ENCODE results near the gene FN3KRP.
A peak's percentile ranks its signal among the peaks of the same experiment; 100 is the strongest.

The FN3KRP gene, protein sequence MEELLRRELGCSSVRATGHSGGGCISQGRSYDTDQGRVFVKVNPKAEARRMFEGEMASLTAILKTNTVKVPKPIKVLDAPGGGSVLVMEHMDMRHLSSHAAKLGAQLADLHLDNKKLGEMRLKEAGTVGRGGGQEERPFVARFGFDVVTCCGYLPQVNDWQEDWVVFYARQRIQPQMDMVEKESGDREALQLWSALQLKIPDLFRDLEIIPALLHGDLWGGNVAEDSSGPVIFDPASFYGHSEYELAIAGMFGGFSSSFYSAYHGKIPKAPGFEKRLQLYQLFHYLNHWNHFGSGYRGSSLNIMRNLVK

DNA sequence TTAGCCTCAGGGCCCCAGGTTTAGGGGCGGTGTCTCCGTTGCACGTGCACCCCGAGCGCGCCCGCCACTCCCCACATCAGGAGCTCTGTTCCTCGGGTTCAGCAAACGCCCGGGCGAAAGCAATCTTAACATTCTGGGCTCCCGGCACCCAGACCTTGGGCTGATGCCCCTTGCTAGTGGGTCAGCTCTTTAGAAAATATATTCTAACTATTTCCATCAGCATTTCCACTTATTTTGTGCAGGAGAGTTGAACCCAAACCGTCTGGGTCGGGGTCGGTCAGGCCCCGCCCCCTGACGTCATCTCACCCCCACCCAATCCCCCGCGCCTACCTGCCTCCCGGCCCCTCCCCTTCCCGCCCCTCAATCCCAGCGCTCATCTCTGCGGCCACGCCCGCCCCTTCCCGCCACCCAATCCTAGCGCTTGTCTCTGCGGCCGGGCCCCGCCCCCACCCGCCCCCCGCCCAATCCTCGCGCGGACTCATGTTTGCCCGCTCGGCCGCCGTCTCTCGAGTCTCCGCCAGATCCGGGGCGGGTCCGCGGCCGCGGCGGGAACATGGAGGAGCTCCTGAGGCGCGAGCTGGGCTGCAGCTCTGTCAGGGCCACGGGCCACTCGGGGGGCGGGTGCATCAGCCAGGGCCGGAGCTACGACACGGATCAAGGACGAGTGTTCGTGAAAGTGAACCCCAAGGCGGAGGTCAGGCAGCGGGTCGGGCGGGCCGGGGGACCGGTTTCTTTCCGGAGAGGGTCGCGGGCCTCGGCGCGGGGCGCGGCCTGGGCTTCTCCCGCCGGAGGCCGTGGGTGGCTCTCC lies at the start of gene FN3KRP:
TSS of gene FN3KRP (plus strand) at position 504 of the 808 bp plus-strand sequence. CDS start at position 554, 50 bp downstream.
- DNase-seq (ENCODE audit: low spot score) = peak; percentile 94

DNA sequence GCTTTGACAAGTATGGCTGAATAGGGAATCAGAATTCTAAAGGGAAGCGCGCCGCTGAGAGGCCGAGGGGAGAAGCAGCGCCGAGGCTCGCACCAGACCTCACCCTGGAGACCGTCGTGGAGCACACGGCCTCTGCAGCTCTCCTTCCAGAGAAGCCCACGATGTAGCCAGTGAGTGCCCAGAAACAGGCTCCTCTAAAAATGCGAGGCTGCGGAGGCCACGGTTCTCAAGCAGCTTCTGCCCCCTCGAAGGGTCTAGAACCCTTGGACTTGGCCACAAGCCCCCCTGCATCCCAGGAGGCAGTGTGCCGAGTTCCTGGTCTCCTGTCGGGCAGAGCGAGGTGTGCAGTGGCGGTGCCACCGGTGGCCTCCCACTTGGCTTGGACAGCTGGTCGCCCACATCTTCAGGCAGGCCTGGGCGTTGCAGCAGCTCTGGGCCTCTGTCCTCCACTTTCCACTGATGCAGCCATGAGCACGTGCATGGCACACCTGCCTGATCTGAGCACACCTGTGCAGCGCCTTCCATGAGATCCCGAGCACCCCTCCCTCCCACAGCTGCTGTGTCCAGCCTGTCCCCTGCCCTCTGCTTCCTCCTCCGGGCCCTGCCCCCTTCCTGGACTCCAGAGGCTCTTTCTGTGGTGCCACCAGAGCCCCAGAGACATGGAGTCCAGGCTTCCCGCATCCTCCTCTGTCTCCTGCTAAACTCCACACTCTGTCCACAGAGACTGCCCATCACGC lies 49.4 kb upstream of the FN3KRP start:
- no peak for DNase-seq (ENCODE audit: low spot score)

DNA sequence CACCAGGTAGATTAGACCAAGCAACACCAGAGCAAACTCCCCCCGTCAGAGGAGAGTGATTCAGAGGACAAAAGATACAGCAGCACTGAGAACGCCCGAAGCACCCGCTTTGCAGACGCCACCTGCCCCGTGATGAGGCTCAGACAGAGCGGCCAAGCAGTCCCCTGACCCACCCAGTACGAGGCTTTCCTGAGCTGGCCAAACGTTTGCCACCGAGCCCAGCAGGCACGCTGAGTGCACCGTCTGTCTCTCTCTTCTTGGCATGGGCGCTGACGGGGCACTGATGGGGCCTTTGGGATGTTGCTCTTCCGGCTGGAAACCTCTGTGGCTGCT lies 48.9 kb upstream of the FN3KRP start:
- no peak for DNase-seq (ENCODE audit: low spot score)

DNA sequence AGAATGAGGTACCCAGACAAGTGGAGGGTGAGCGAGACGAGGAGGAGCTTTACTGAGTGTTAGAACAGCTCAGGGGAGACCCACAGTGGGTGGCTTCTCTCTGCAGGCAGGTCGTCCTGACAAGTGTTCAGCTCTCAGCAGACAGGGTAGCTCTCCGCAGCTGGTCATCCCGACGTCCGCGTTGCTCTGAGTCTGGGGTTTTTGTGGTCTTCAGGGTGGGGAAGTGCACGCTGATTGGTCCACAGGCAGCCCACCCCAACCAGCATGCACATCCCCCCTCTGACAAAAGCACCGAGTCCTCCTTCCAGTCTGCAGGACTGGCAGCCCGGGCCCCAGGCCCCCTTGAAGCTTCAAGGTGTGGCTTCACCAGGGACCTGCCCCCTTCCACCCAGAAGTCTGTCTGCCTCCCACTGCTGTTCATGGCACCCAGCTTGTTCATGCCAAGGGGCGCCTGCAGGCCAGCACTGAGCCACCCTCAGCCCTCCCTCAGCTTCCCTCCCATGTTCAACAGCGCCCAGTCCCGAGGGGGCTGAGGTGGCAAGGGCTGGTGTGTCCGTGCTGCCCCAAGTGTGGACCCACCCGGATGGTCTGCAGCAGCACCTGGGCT lies 48.4 kb upstream of the FN3KRP start:
- no peak for DNase-seq (ENCODE audit: low spot score)

DNA sequence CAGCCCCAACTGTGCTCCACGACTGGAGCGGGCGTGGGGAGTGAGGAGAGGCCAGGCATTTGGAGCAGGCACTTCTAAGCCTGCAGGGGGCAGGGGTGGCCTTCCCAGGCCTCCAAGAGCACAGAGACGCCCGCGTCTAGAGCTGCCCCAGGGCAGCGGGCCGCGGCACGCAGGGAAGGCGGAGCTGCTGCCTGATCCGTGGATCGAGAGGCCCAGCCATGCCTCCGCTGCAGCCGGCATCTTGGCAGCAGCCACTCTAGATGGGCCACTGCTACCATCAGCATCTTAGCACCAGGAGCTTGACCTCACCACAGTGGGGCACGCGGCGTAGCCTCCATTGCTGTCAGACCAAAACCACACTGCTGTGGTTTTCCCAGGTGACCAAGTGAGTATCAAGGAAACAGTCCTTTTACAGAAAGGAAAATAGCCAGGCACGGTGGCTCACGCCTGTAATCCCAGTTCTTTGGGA lies 47.8 kb upstream of the FN3KRP start:
- DNase-seq (ENCODE audit: low spot score) = peak; percentile 74

DNA sequence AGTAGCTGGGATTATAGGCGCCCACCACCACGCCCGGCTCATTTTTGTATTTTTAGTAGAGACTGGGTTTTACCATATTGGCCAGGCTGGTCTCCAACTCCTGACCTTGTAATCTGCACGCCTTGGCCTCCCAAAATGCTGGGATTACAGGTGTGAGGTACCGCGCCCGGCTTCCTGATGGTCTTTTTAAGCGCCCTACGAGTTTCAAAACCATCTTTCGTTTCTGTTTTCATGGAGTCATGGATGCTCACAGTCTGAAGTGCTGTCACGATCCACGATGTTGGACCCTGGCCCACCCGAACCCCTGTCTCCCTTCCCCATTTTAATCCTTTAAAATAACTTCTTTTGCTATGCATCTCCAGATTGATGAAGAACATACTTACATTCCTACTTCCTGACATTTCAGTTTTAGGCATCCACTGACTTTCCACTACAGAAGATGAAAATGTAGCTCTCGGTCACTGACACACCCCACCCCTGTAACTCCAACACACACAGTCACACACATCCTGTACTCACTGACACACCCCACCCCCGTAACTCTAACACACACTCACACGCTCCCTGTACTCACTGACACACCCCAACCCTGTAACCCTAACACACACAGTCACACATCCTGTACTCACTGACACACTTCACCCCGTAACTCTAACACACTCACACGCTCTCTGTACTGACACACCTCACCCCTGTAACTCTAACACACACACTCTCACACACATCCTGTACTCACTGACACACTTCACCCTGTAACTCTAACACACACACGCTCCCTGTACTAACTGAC lies 45.6 kb upstream of the FN3KRP start:
- no peak for DNase-seq (ENCODE audit: low spot score)

DNA sequence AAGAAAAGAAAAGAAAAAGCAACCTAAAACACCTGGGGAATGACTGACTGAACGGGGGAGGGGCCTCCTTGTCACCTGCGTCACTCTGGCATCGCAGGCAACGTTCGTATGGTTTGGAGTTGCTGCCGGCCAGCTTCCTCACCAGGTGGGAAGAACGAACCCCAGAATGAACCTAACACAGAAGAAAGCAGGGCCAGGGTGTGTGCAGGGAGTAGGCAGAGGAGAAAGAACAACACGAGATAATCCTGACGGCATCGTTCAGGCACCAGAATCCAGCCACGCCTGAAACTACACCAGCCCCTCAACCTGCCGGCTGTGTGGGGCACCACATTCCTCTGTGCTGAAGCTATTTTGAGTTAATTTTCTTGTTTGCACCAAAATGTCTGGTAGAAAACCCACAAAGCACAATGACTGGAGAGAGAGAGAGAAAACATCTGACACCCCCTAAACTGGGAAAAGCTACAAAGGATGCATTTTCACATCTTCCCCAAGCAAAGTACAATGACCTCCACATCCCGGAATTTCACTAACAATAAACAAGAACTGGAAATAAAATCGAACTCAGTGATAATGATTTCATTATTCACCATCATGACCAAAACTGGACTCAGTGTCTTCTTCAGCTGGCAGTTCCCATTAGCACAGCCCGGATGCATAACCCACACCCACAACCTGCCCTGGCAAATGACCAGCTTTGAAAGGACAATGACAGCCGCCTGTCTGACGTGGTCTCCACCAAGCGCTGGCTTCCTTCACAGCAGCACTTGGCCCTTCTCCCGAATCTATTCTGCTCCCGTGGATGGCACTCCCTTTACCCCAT lies 41.6 kb upstream of the FN3KRP start:
- no peak for DNase-seq (ENCODE audit: low spot score)

DNA sequence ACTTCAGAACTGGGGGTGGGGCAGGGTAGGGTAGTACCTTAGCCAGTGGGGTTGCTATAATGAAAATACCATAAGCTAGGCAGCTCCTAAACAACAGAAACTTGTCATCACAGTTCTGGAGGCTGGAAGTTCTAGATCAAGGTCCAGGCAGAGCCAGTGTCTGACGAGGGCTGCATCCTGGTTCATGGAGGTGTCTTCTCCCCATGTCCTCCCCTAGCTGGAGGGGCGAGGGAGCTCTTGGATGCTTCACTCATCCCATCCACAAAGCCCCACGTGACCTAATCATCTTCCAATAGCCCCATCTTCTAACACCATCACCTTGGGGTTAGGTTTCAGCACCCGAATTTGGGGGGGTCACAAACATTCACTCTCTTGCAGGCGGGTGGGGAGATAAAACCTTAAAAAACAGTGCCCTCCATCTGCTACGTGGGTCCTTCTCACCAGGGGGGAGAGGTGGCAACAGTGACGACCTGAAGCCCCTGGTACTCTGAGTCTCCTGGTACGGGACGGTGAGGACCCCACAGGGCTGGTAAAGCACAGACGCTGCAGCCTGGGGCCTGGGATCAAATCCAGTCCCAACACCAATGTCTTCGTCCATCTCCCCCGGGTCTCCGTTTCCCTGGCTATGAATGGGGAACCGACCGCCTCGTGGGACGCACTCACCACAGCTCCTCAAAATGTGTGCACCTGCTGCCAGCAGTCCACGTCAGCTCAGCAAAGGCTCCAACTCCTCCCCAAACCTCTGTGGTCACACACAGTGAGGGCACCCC lies 40.8 kb upstream of the FN3KRP start:
- DNase-seq (ENCODE audit: low spot score) = peak; percentile 25

DNA sequence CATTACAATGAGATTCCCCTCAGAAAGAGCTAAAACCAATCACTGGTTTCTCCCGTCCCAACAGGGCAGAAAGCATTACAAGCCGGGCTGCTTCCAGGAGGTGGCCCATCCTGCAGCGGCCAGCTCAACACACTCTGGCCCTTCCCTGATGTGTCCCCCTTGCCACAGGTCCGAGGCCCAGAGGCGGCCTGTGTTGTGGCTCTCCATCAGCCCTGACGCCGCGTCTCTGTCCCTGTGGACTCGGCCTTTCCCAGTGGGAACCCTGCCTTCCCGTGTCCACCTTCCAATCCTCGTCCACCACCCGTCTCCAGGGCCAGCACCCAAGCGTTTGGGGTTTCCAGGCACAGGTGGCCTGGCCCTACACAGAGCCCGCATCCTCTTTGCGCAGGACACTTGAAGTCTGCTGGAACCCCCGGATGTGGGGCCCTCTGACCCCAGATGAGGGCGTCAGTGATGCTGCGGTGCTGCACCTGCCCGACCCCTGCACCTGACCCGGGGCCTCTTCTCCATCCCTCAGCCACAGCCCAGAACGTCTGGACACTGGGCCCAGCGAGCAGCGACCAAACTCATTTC lies 39.1 kb upstream of the FN3KRP start:
- no peak for DNase-seq (ENCODE audit: low spot score)

DNA sequence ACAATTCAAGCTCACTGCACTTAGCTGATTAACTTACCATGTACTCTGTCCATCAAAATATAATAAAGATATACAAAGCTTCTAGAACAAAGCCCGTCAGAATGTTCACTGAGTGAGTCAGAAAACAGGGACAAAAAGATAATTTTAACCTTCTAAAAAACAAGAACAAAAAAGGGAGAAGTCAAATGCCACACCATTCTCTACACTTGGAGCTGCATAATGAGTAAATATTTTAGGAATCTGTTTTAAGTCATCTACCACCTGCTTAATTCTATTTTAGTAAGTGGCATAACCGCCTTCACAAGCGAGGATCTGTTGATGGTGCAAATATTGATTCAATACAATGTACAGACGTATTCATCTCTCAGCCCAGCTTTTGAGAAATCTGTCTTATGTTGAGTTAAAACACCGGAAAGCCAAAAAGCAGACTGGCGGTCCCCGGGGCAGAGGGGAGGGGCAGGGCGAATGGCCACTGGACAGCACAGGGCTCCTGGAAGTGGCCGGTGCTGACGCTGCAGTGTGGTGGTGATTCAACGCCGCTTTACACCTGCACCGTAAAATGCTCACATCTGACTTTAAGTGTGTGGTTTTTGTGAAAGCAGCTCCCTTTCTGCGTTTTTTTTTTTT lies 38.1 kb upstream of the FN3KRP start:
- peak; percentile 77 for DNase-seq (ENCODE audit: low spot score)

DNA sequence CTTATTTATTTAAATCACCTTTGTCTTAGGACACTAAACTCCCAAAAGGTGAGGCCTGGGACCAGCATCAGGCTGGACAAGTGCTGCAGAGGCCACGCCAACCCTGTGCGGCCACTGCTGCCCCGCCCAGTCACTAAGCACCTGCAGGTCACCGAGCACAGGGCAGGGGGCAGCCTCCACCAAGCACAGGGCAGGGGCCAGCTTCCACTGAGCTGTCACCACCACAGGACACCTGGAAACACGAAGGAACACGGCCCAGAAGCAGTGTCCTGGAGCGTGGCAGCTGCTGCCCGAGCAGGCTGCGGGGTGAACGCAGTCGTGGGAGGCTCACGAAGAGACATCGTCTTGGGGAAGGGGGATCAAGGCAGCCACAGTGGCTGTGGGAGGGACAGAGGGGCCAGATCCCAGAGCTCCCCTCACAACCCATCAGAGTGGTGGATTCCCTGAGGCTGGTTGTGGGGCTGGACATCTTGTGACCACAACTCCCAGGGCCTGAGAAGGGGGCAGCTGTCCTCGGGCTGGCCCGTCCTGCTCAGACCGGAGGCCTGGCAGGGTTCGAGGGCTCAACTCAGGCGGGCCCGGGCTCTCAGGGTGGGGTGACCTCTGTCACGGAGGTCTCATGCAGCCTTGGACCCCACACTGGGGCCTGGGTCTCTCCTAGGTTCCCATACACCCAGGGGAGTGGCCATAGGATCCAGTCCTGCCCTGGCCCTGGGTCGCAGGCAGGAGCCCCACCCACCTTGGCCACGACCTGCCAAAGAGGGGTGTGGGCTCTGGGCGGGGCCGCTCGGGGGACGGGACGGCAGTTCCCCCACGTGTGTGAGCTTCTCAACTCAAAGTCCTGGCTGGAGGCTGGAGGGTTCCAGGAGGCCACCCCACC lies 36.7 kb upstream of the FN3KRP start:
- no peak for DNase-seq (ENCODE audit: low spot score)

DNA sequence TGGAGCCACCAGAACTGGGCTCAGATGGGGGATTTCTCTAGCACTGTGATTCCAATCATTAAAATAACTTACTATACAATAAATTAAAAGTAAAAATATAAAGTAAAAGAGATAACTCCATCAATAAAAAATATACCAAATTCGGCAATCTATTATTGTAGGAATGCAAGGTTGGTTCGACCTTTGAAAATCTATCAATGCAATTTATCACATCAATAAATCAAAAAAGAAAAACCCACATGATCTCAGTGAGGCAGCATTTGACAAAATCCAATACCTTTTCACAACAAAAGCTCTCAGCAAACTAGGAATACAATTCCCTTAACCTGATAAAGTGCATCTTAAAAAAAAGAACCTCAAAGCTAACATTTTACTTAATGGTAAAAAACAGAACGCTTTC lies 35.0 kb upstream of the FN3KRP start:
- DNase-seq (ENCODE audit: low spot score) = no peak

DNA sequence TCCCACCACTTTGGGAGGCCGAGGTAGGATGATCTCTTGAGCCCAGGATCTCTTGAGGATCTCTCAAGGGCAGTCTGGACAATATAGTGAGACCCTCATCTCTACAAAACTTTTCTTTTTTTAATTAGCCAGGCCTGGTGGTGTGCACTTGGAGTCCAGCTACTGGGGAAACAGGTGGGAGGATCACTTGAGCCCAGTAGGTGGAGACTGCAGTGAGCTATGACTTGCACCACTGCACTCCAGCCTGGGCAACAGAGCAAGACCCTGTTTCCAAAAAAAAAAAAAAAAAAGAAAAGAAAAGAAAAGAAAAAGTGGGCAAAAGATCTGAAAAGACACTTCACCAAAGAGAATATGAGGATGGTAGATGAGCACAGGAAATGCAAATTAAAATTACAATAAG lies 33.0 kb upstream of the FN3KRP start:
- DNase-seq (ENCODE audit: low spot score) = no peak

DNA sequence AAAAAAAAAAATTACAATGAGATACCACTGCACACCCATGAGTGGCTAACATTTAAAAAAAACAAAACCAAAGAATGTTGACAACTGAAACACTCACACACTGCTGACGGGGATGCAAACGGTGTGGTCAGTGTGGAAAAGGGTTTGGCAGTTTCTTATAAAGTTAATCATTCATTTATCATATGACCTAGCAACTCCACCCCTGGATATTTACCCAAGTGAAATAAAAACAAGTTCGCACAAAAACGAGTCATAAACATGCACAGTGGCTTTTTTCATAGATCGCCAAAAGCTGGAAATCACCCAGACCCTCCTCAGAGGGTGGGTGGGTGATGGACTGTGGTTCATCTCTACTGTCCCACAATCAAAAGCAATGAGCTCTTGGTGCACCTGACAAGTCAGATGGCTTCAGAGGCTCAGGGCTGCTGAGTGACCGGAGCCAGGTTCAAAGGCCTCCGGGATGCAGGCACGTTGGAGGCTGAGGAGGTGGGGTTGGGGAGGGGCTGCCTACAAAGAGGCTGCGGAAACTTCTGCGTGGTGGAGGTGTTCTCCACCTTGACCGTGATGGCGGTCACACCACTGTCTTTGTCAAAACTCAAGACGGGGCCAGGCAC lies 32.2 kb upstream of the FN3KRP start:
- no peak for DNase-seq (ENCODE audit: low spot score)

DNA sequence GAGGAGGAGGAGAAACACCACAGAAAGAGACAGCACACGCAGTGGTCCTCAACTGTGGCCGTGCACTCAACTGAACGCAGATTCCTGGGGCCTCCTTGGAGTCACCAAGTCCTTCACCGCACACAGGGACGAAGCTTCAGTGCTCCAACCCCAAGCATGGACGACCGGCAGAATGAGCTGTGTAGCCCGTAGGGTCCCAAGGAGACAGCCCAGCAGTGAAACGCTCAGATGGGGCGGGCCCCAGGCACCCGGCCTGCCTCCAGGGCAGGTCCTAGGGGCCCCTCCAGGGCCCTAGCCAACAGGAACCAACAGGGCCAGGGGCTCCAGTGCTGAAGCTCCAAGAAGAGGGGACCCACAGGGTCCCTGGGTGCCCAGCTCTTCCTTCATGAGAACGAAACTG lies 31.2 kb upstream of the FN3KRP start:
- DNase-seq (ENCODE audit: low spot score) = no peak

DNA sequence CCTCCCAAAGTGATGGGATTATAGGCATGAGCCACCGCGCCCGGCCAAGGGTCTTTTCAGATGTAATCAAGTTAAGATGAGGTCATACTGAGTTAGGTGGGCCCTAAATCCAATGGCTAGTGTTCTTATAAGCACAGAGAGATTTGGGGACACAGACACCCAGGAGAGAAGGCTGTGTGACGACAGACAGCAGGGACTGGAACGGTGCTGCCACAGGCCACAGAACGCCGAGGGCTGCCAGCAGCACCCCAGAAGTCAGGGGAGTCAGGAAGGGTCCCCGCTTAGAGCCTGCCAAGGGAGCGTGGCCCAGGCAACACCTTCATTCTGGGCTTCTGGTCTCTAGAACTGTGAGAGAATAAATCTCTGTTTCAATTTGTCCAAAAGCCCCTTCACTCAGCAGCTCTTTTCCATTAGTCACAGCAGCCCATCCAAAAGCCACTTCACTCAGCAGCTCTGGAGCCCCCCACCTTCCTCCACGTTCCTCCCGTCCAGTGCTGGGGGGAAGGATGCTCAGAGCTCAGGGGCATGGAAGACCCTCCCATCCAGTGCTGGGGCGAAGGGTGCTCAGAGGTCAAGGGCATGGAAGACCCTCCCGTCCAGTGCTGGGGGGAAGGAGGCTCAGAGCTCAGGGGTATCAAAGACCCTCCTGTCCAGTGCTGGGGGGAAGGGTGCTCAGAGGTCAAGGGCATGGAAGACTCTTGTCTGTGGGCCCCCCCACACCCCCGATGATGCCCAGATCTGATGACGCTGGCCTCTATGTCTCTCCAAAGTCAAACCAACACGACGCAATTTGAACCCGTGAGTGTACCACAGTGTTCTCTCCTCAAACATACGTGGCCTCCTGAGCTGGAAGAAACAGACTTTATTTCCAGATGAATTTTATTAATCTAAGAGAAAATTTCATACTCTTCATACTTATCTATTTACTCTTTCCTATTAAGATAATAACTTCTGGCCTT lies 29.9 kb upstream of the FN3KRP start:
- DNase-seq (ENCODE audit: low spot score) = no peak

Data from NAMALWA (cell line).